ENCODE results near the gene IFT22. TPM values are rescaled to one million over a fixed set of nuclear protein-coding genes. Genes with fewer than 3 reads are reported as not detected.
A peak's percentile ranks its signal among the peaks of the same experiment; 100 is the strongest.

IFT22 gene
- total and polyA plus RNA-seq, 2 of the 8 experiments (the other 6 are each of a cell fraction or from before 2014, with no cell fraction given) = 17.7 to 18.9 TPM

DNA sequence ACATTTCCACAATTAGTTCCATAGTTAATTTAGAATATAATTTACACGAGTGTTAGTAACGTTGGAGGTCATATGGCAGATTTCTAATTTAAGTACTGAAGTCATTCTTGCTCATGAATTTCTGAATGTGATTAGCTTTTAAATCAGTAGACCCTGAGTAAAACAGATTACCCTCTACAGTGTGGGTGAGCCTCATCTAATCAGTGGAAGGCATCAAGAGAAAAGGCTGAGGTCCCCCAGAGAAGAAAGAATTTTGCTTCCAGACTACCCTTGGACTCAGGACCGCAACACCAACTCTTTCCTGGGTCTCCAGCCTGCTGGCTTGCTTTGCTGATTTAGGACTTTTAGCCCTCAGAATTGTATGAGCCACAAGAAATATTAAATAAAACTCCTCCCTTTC, 33.2 kb downstream of the IFT22 start:
- no peak for DNase-seq (ENCODE audit: low read depth in 1 of 2, low spot score in 2 of 2)
- H4K20me1 ChIP-seq (replicated peaks in 1 of 2; ENCODE audit: control insufficient read depth in 1 of 2, insufficient read depth in 2 of 2, low read length in 2 of 2) = no peaks in the 10 kb centered on the region
- no peak overlapping the region for H2BK15ac ChIP-seq (ENCODE audit: low read length)
- no peak for FAIRE-seq
- WGBS, 2 experiments (ENCODE audit: extremely low coverage in 1 of 2, insufficient coverage in 1 of 2, insufficient read length in 1 of 2, insufficient replicate concordance in 2 of 2, low coverage in 1 of 2, low lambda C conversion rate in 2 of 2, missing lambda C conversion rate in 1 of 2) = 93% methylated on average over 3 of the region's 3 CpGs; no CpG with 5 or more reads in 1 of the 2 experiments
- TF ChIP-seq, protein P1, sequence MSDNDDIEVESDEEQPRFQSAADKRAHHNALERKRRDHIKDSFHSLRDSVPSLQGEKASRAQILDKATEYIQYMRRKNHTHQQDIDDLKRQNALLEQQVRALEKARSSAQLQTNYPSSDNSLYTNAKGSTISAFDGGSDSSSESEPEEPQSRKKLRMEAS (IDR thresholded peaks at IDR 0.05) = no peak
- H3K23ac ChIP-seq (ENCODE audit: insufficient read length) = no peak overlapping the region
- H2BK20ac ChIP-seq (ENCODE audit: low read length) = no peak overlapping the region
- no peak overlapping the region for H3K14ac ChIP-seq (ENCODE audit: insufficient read length)
- ChIA-PET CTCF (ENCODE audit: partially characterized antibody) (interaction anchor here (0.9 kb wide), 1 partner anchor 12 kb away, joined by 5 read pairs; no protein-coding TSS in a partner anchor), POLR2A (ENCODE audit: partially characterized antibody) (interaction anchor here (1.8 to 7.4 kb wide), 2 partner anchors 10 to 16 kb away, joined by 4 to 144 read pairs; no protein-coding TSS in a partner anchor)
- peaks cover 0 to 19% of the 10 kb centered on the region in 2 experiments; a peak in 2 of 4 replicates for H3K79me2 ChIP-seq (ENCODE audit: control insufficient read depth in 1 of 2, insufficient read depth in 2 of 2, low read length in 2 of 2)
- peaks cover 4% of the 10 kb centered on the region; the same call in 1 of the 2 replicates for H3K23me2 ChIP-seq (ENCODE audit: low read depth, low read length)
- H4K8ac ChIP-seq (ENCODE audit: extremely low read depth, insufficient read depth, low read length) = no peak overlapping the region
- H4K5ac ChIP-seq (ENCODE audit: insufficient read length, low read depth, low read length) = no peak overlapping the region
- peaks cover 4 to 27% (median 15%) of the 10 kb centered on the region in 4 experiments for H3K4me1 ChIP-seq (replicated peaks in 1 of 4; ENCODE audit: control insufficient read depth in 3 of 4, insufficient read depth in 4 of 4, low read length in 3 of 4)
- H3K27me3 ChIP-seq (replicated peaks in 1 of 4; ENCODE audit: control insufficient read depth in 3 of 4, extremely low read depth in 1 of 4, insufficient read depth in 3 of 4, low read length in 3 of 4) = no peaks in the 10 kb centered on the region
- H4K91ac ChIP-seq (replicated peaks; ENCODE audit: insufficient read length, low read length) = no peak overlapping the region
- H3K56ac ChIP-seq (replicated peaks; ENCODE audit: insufficient read length, low read depth, low read length) = no peak overlapping the region
- H2AFZ ChIP-seq (ENCODE audit: low read length) = no peak overlapping the region
- no peak overlapping the region for H2BK5ac ChIP-seq (ENCODE audit: low read depth, low read length)
- no peak overlapping the region for H3K4ac ChIP-seq (replicated peaks; ENCODE audit: insufficient read length, low read depth, low read length)
- no peaks in the 10 kb centered on the region for H3K9me3 ChIP-seq (ENCODE audit: insufficient read depth in 2 of 2, low read depth in 1 of 2, low read length in 1 of 2)
- H3K36me3 ChIP-seq (ENCODE audit: control insufficient read depth in 2 of 4, insufficient read depth in 4 of 4, low read length in 3 of 4) = peaks cover 0 to 8% (median 5%) of the 10 kb centered on the region in 4 experiments; a peak in 3 of 8 replicates
- peaks cover 5% of the 10 kb centered on the region; the same call in 1 of the 2 replicates for H3K79me1 ChIP-seq (ENCODE audit: low read depth, low read length)
- no peak overlapping the region for H3K18ac ChIP-seq (ENCODE audit: extremely low read depth, low read length)
- peak overlapping the region; percentile 8 to 62 (median 26); a peak in 3 of 8 replicates for H3K4me3 ChIP-seq (ENCODE audit: extremely low read depth in 1 of 4, insufficient read depth in 2 of 4, low read depth in 3 of 4, low read length in 4 of 4)
- no peak overlapping the region for H3K9ac ChIP-seq (replicated peaks in 1 of 4; ENCODE audit: extremely low read depth in 1 of 4, low read depth in 3 of 4, low read length in 3 of 4)
- H3K4me2 ChIP-seq (ENCODE audit: insufficient read depth in 1 of 2, low read depth in 2 of 2, low read length in 2 of 2) = peak overlapping the region; percentile 34 to 65
- H2BK120ac ChIP-seq (replicated peaks; ENCODE audit: low read depth, low read length) = no peak overlapping the region
- H2BK12ac ChIP-seq (ENCODE audit: low read depth, low read length) = no peak overlapping the region
- no peak overlapping the region for H2AK5ac ChIP-seq (ENCODE audit: low read depth, low read length)
- H3K27ac ChIP-seq (ENCODE audit: low read depth, low read length) = no peak overlapping the region

Data from H1 (cell line).